Esophagus squamous epithelium (tissue), 4 donors: ENCODE measurements around the gene ANKS1B.

Source experiments
- POLR2A ChIP-seq, 4 donors: fragments of 450-650 bp; IDR thresholded peaks; one replicate each; pipeline ENCODE4 v1.6.1; 2017; ENCODE audit warnings: antibody characterized with exemption in 4 of 4, mild to moderate bottlenecking in 4 of 4, moderate library complexity in 3 of 4
- TF ChIP-seq, protein P1 (sequence below), 6 experiments: fragments of 450-650 bp in 4 of 6; fragments of 200-600 bp in 2 of 6; sonication (generic) in 2 of 6; IDR thresholded peaks; one replicate each; pipeline ENCODE4 v1.5.1; 2016 to 2019; ENCODE audit warnings: antibody characterized with exemption in 6 of 6, mild to moderate bottlenecking in 4 of 6, moderate library complexity in 4 of 6

GRCh38 chr12:99834710-99835109 is 150.0 kb downstream of the ANKS1B start:
- TF ChIP-seq, protein P1, sequence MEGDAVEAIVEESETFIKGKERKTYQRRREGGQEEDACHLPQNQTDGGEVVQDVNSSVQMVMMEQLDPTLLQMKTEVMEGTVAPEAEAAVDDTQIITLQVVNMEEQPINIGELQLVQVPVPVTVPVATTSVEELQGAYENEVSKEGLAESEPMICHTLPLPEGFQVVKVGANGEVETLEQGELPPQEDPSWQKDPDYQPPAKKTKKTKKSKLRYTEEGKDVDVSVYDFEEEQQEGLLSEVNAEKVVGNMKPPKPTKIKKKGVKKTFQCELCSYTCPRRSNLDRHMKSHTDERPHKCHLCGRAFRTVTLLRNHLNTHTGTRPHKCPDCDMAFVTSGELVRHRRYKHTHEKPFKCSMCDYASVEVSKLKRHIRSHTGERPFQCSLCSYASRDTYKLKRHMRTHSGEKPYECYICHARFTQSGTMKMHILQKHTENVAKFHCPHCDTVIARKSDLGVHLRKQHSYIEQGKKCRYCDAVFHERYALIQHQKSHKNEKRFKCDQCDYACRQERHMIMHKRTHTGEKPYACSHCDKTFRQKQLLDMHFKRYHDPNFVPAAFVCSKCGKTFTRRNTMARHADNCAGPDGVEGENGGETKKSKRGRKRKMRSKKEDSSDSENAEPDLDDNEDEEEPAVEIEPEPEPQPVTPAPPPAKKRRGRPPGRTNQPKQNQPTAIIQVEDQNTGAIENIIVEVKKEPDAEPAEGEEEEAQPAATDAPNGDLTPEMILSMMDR (IDR thresholded peaks at IDR 0.05): no peak
- no peak for TF ChIP-seq POLR2A (IDR thresholded peaks at IDR 0.05)
